ENCODE data around the gene EGFL6.

GRCh38 chrX:13645464-13646153 lies 76.2 kb downstream of the EGFL6 start:
- TF ChIP-seq E2F1 (CRISPR knock-in tag; IDR thresholded peaks at IDR 0.05) (no peak), KAT7 (CRISPR knock-in tag; IDR thresholded peaks at IDR 0.05; ENCODE audit: borderline replicate concordance) (no peak), CREB1 (CRISPR knock-in tag; IDR thresholded peaks at IDR 0.05) (no peak), CTCF (IDR thresholded peaks at IDR 0.05) (no peak), E2F5 (CRISPR knock-in tag; IDR thresholded peaks at IDR 0.05) (no peak), JUN (CRISPR knock-in tag; IDR thresholded peaks at IDR 0.05) (no peak), ATF6 (CRISPR knock-in tag; IDR thresholded peaks at IDR 0.05) (no peak), ZNF138 (CRISPR knock-in tag; conservative IDR thresholded peaks at IDR 0.05) (no peak), PREB (CRISPR knock-in tag; IDR thresholded peaks at IDR 0.05; ENCODE audit: borderline replicate concordance) (no peak)
